ENCODE measurements around the gene TNC. TPM values are rescaled to one million over a fixed set of nuclear protein-coding genes. Genes with fewer than 3 reads are reported as not detected.

Gene TNC
- total and polyA plus RNA-seq, 12 donors: 0.41 to 120 (median 5.7) TPM

- no peak for ATAC-seq
- Histone ChIP-seq H3K36me3 (no peaks in the 10 kb centered on the region), H3K27me3 (no peaks in the 10 kb centered on the region), H3K9me3 (peaks cover 0 to 4% (median 0%) of the 10 kb centered on the region in 11 donors), H3K27ac (no peak overlapping the region), H3K4me1 (peaks cover 0 to 9% (median 0%) of the 10 kb centered on the region in 9 donors), H3K4me3 (no peak overlapping the region)
- no peak for TF ChIP-seq CTCF (IDR thresholded peaks at IDR 0.05)
- WGBS, 2 donors: 62 to 70% methylated on average over 4 of the region's 4 CpGs
- intact Hi-C loops (cut with DNase I): no loop called here
- DNase-seq: no peak
Measured at GRCh38 chr9:115104908-115105307, 13.0 kb downstream of the TNC start.

- WGBS, 2 donors: 77 to 79% methylated on average over 3 of the region's 3 CpGs
- Histone ChIP-seq H3K4me1 (peaks cover 0 to 9% (median 0%) of the 10 kb centered on the region in 9 donors), H3K9me3 (peaks cover 0 to 4% (median 0%) of the 10 kb centered on the region in 11 donors), H3K4me3 (no peak overlapping the region), H3K36me3 (no peaks in the 10 kb centered on the region), H3K27me3 (no peaks in the 10 kb centered on the region), H3K27ac (no peak overlapping the region)
- intact Hi-C loops (cut with DNase I): no loop called here
- ATAC-seq (no peak), DNase-seq (no peak)
- TF ChIP-seq CTCF (IDR thresholded peaks at IDR 0.05): no peak
Measured at GRCh38 chr9:115103746-115104477, 14.0 kb downstream of the TNC start.

GRCh38 chr9:115099901-115100300 lies 18.1 kb downstream of the TNC start:
- 37 to 56% methylated on average over 1 of the region's 1 CpG for WGBS, 2 donors
- DNase-seq (no peak), ATAC-seq (peak in 1 of 8 donors; percentile 16)
- no peaks in the 10 kb centered on the region for H3K36me3 ChIP-seq
- no peak overlapping the region for H3K4me3 ChIP-seq
- no peak for TF ChIP-seq CTCF (IDR thresholded peaks at IDR 0.05)
- peaks cover 0 to 3% (median 0%) of the 10 kb centered on the region in 7 donors for H3K27me3 ChIP-seq
- H3K9me3 ChIP-seq: no peaks in the 10 kb centered on the region
- peaks cover 0 to 9% (median 0%) of the 10 kb centered on the region in 9 donors for H3K4me1 ChIP-seq
- intact Hi-C loops (cut with DNase I): no loop called here
- H3K27ac ChIP-seq: no peak overlapping the region

- DNase-seq: no peak
- intact Hi-C loops (cut with DNase I): no loop called here
- WGBS, 2 donors: 47 to 54% methylated on average over 5 of the region's 5 CpGs
- Histone ChIP-seq H3K4me3 (no peak overlapping the region), H3K27me3 (peaks cover 0 to 3% (median 0%) of the 10 kb centered on the region in 7 donors), H3K36me3 (no peaks in the 10 kb centered on the region), H3K27ac (no peak overlapping the region), H3K4me1 (peaks cover 0 to 9% (median 0%) of the 10 kb centered on the region in 9 donors), H3K9me3 (no peaks in the 10 kb centered on the region)
- no peak for ATAC-seq
- no peak for TF ChIP-seq CTCF (IDR thresholded peaks at IDR 0.05)
Measured at GRCh38 chr9:115098226-115098965, 19.6 kb downstream of the TNC start.

Data from heart right ventricle (tissue), 16 donors.